Lung (tissue), 12 donors: ENCODE measurements around the gene RAD51C. TPM values are rescaled to one million over a fixed set of nuclear protein-coding genes. Genes with fewer than 3 reads are reported as not detected.

Source experiments
- ATAC-seq: fragments of 200-7000 bp; cut with Tn5 transposase; one replicate; pipeline ENCODE4 v1.9.1; 2020; ENCODE audit warnings: moderate number of reproducible peaks; ENCODE audit not compliant: insufficient read depth, low FRiP score
- DNase-seq, 3 donors: peaks; one replicate each; pipeline ENCODE4 v3.0.0-alpha.2; 2013 to 2017
- H3K27ac ChIP-seq, 2 donors: one replicate each; pipeline ENCODE4 v1.5.1; 2013; ENCODE audit warnings: mild to moderate bottlenecking in 2 of 2, moderate library complexity in 2 of 2, control low read depth in 1 of 2, inconsistent platforms in 1 of 2, low read depth in 1 of 2, low read length in 1 of 2
- H3K27me3 ChIP-seq, 3 donors: one replicate each; pipeline ENCODE4 v1.5.1; 2013; ENCODE audit warnings: low read length in 2 of 3; ENCODE audit not compliant: control insufficient read depth in 3 of 3, insufficient read depth in 3 of 3
- H3K36me3 ChIP-seq, 4 donors: one replicate each; pipeline ENCODE4 v1.5.1; 2013; ENCODE audit warnings: low read length in 4 of 4, mild to moderate bottlenecking in 1 of 4, moderate library complexity in 1 of 4; ENCODE audit not compliant: control insufficient read depth in 4 of 4, insufficient read depth in 4 of 4
- H3K4me1 ChIP-seq, 5 donors: one replicate each; pipeline ENCODE4 v1.5.1; 2013; ENCODE audit warnings: low read length in 5 of 5, mild to moderate bottlenecking in 2 of 5, moderate library complexity in 1 of 5; ENCODE audit not compliant: control insufficient read depth in 5 of 5, insufficient read depth in 5 of 5
- H3K4me3 ChIP-seq: one replicate; pipeline ENCODE4 v1.5.1; 2013; ENCODE audit warnings: mild to moderate bottlenecking, control low read depth, moderate library complexity
- H3K9ac ChIP-seq, 2 donors: one replicate each; pipeline ENCODE4 v1.5.1; 2013; ENCODE audit warnings: low read length in 2 of 2, control low read depth in 1 of 2; ENCODE audit not compliant: insufficient read depth in 1 of 2
- H3K9me3 ChIP-seq, 4 donors: one replicate each; pipeline ENCODE4 v1.5.1; 2013; ENCODE audit warnings: low read length in 3 of 4, mild to moderate bottlenecking in 1 of 4, moderate library complexity in 1 of 4; ENCODE audit not compliant: control insufficient read depth in 4 of 4, insufficient read depth in 3 of 4
- WGBS, 2 donors: extraction: QIAGEN DNeasy Blood & Tissue Kit; methylation state at CpG; one replicate each; pipeline ENCODE4 v1.1.7; 2013; 5-methylcytosine and 5-hydroxymethylcytosine counted together
- polyA plus RNA-seq, 2 donors: library from polyadenylated mRNA; stranded (reverse); fragments of 200-250 nt; gene quantifications; one replicate each; pipeline ENCODE4 v1.2.1, GENCODE V29; 2013
- total RNA-seq, 2 donors: library from RNA; depleted of rRNA in 1 of 2; stranded (reverse); fragments of >200 nt in 1 of 2; gene quantifications; one replicate each; pipeline ENCODE4 v1.2.1, GENCODE V29; 2014 to 2021
- TF ChIP-seq, protein P1 (sequence below): IDR thresholded peaks from 2 replicates; pipeline ENCODE4 v1.5.1; 2012; ENCODE audit warnings: mild to moderate bottlenecking; ENCODE audit errors: control extremely low read depth, extremely low read depth
- donor health status: control.
- donor health status: control.
- donor health status: Bipolar disorder and iron deficiency.
- donor health status: healthy.
- donor health status: DM: yes; HTN: yes; CAD: no.

RAD51C gene
- total and polyA plus RNA-seq, 4 donors = 14.2 to 26.6 (median 19.1) TPM

DNA sequence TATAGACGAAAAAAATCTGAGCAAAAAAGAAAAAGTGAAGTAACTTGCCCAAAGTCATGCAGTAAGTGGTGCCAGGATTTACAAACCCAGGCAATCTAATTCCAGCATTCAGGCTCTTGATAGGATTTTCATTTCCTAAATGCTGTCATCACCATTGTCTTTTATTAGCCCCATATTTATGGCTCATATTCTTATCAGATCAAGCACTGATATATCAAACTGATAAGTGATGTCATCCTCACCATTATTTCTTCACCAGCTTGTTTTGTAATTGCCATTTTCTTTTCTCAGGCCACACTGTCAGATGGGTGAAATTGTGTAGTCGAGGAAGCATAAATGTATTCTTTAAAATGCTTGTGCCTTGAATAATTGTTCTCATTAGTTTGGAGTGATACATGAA lies 1.3 kb downstream of the RAD51C start:
- H3K9ac ChIP-seq = no peak overlapping the region

GRCh38 chr17:58694302-58694701 lies 1.9 kb downstream of the RAD51C start:
- Histone ChIP-seq H3K9ac (no peak overlapping the region), H3K27ac (no peak overlapping the region), H3K4me3 (no peak overlapping the region), H3K36me3 (peaks cover 0 to under 1% (median under 1%) of the 10 kb centered on the region in 4 donors), H3K4me1 (peaks cover 0 to 15% (median 8%) of the 10 kb centered on the region in 5 donors), H3K9me3 (peaks cover 0 to 3% (median 0%) of the 10 kb centered on the region in 4 donors), H3K27me3 (no peaks in the 10 kb centered on the region)
- ATAC-seq (no peak), DNase-seq (no peak)
- TF ChIP-seq, protein P1, sequence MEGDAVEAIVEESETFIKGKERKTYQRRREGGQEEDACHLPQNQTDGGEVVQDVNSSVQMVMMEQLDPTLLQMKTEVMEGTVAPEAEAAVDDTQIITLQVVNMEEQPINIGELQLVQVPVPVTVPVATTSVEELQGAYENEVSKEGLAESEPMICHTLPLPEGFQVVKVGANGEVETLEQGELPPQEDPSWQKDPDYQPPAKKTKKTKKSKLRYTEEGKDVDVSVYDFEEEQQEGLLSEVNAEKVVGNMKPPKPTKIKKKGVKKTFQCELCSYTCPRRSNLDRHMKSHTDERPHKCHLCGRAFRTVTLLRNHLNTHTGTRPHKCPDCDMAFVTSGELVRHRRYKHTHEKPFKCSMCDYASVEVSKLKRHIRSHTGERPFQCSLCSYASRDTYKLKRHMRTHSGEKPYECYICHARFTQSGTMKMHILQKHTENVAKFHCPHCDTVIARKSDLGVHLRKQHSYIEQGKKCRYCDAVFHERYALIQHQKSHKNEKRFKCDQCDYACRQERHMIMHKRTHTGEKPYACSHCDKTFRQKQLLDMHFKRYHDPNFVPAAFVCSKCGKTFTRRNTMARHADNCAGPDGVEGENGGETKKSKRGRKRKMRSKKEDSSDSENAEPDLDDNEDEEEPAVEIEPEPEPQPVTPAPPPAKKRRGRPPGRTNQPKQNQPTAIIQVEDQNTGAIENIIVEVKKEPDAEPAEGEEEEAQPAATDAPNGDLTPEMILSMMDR = no peak
- 92 to 94% methylated on average over 8 of the region's 8 CpGs for WGBS, 2 donors

More for the DNA sequence above, 1.3 kb downstream of the RAD51C start:
- DNase-seq (no peak), ATAC-seq (no peak)
- Histone ChIP-seq H3K36me3 (no peaks in the 10 kb centered on the region), H3K9me3 (peaks cover 0 to 3% (median 0%) of the 10 kb centered on the region in 4 donors), H3K4me1 (peaks cover 0 to 15% (median 8%) of the 10 kb centered on the region in 5 donors), H3K27me3 (no peaks in the 10 kb centered on the region), H3K4me3 (no peak overlapping the region), H3K27ac (no peak overlapping the region)
- TF ChIP-seq, protein P1 = no peak
- 62 to 83% methylated on average over 2 of the region's 2 CpGs for WGBS, 2 donors

GRCh38 chr17:58694826-58695225 lies 2.4 kb downstream of the RAD51C start:
- Histone ChIP-seq H3K9me3 (peaks cover 0 to 3% (median 0%) of the 10 kb centered on the region in 4 donors), H3K27ac (no peak overlapping the region), H3K4me3 (no peak overlapping the region), H3K36me3 (peaks cover under 1 to 6% (median 5%) of the 10 kb centered on the region in 4 donors), H3K4me1 (peaks cover 0 to 15% (median 8%) of the 10 kb centered on the region in 5 donors), H3K9ac (no peak overlapping the region), H3K27me3 (no peaks in the 10 kb centered on the region)
- TF ChIP-seq, protein P1 = no peak
- 94 to 96% methylated on average over 1 of the region's 1 CpG for WGBS, 2 donors
- ATAC-seq (no peak), DNase-seq (no peak)

GRCh38 chr17:58699771-58700170 lies 7.4 kb downstream of the RAD51C start:
- no peak for DNase-seq
- Histone ChIP-seq H3K9me3 (no peaks in the 10 kb centered on the region), H3K27ac (no peak overlapping the region), H3K27me3 (no peaks in the 10 kb centered on the region), H3K9ac (no peak overlapping the region), H3K4me1 (no peaks in the 10 kb centered on the region), H3K36me3 (peaks cover 6 to 20% (median 11%) of the 10 kb centered on the region in 4 donors), H3K4me3 (no peak overlapping the region)
- TF ChIP-seq, protein P1 = no peak
- no peak for ATAC-seq
- WGBS, 2 donors = 95% methylated on average over 11 of the region's 11 CpGs
